Chondrocyte (in vitro differentiated cells): ENCODE data around the gene CERS5. TPM values are rescaled to one million over a fixed set of nuclear protein-coding genes. Genes with fewer than 3 reads are reported as not detected.
A peak's percentile ranks its signal among the peaks of the same experiment; 100 is the strongest.

Source experiments
- DNase-seq: peaks from one replicate; pipeline ENCODE4 v3.0.0; 2021; ENCODE audit warnings: mixed read lengths, low spot score
- H3K27ac Mint-ChIP-seq: one replicate; pipeline ENCODE4 v1.8.0; 2021; ENCODE audit warnings: mild to moderate bottlenecking, moderate library complexity, mixed read lengths; ENCODE audit not compliant: unreplicated experiment
- H3K27me3 Mint-ChIP-seq: 2 replicates; pipeline ENCODE4 v1.8.0; 2021; ENCODE audit warnings: low read depth, mixed read lengths
- H3K36me3 Mint-ChIP-seq: 2 replicates; pipeline ENCODE4 v1.8.0; 2021; ENCODE audit warnings: low read depth, mixed read lengths
- H3K4me1 Mint-ChIP-seq: 2 replicates; pipeline ENCODE4 v1.8.0; 2021; ENCODE audit warnings: low read depth, mild to moderate bottlenecking, mixed read lengths
- H3K4me3 Mint-ChIP-seq: one replicate; pipeline ENCODE4 v1.8.0; 2021; ENCODE audit warnings: mild to moderate bottlenecking, moderate library complexity, mixed read lengths; ENCODE audit not compliant: unreplicated experiment
- H3K9me3 Mint-ChIP-seq: 2 replicates; pipeline ENCODE4 v1.8.0; 2021; ENCODE audit warnings: low read depth, mixed read lengths
- CTCF ChIP-seq: fragments of 200-600 bp; sonication (generic); IDR thresholded peaks from 2 replicates; pipeline ENCODE4 v1.5.0; 2021; ENCODE audit warnings: antibody characterized with exemption, mild to moderate bottlenecking, moderate library complexity
- total RNA-seq: library from RNA; stranded (reverse); gene quantifications from 3 replicates; pipeline ENCODE4 v1.2.1, GENCODE V29; 2021

CERS5 gene
- total RNA-seq, 1 donor from 2014 or later, result 80.9 TPM

- H3K27ac Mint-ChIP-seq, result no peak overlapping the region
- no peak overlapping the region for H3K4me3 Mint-ChIP-seq
- H3K4me1 Mint-ChIP-seq, result peaks cover 9% of the 10 kb centered on the region
- DNase-seq, result peak; percentile 40
- no peaks in the 10 kb centered on the region for H3K9me3 Mint-ChIP-seq
- H3K36me3 Mint-ChIP-seq, result no peaks in the 10 kb centered on the region
- no peaks in the 10 kb centered on the region for H3K27me3 Mint-ChIP-seq
- TF ChIP-seq CTCF, result no peak
Observed at GRCh38 chr12:50079771-50080170, 87.4 kb downstream of the CERS5 start.

Other genes with a start within 250 kb of the CERS5 start
- not detected in 3 replicates for gene AQP2, start 216.6 kb downstream of the CERS5 start, total RNA-seq
- 0.20 TPM in 1 of 3 replicates, not detected in the others for gene AQP5, start 205.5 kb downstream of the CERS5 start, total RNA-seq
- gene AQP6, start 194.4 kb downstream of the CERS5 start, total RNA-seq, result not detected in 3 replicates
- 25.7 to 31.0 TPM (median 28.4 TPM) in 3 replicates for gene RACGAP1, start 141.9 kb downstream of the CERS5 start, total RNA-seq
- 2.5 to 4.4 TPM (median 3.9 TPM) in 3 replicates for gene ASIC1, start 109.8 kb downstream of the CERS5 start, total RNA-seq
- gene SMARCD1, start 82.0 kb downstream of the CERS5 start, total RNA-seq, result 50.8 to 55.7 TPM (median 52.0 TPM) in 3 replicates
- gene GPD1, start 63.4 kb downstream of the CERS5 start, total RNA-seq, result 0.46 TPM in 1 of 3 replicates, not detected in the others
- gene COX14, start 55.1 kb downstream of the CERS5 start, total RNA-seq, result 37.8 to 53.1 TPM (median 44.7 TPM) in 3 replicates
- gene LIMA1, start 116.2 kb upstream of the CERS5 start, total RNA-seq, result 90.3 to 120 TPM (median 114 TPM) in 3 replicates
- not detected in 3 replicates for gene FAM186A, start 229.2 kb upstream of the CERS5 start, total RNA-seq
- 38.9 to 40.4 TPM (median 39.2 TPM) in 3 replicates for gene LARP4, start 233.5 kb upstream of the CERS5 start, total RNA-seq